ENCODE results near the gene ITGA2B.

- no peak for TF ChIP-seq RAD21 (IDR thresholded peaks at IDR 0.05; ENCODE audit: low read depth)
- no peak for TF ChIP-seq REST (IDR thresholded peaks at IDR 0.05; ENCODE audit: low read depth)
- TF ChIP-seq CEBPB (IDR thresholded peaks at IDR 0.05): no peak
- peak; percentile 39; the same call in 1 of the 2 replicates for TF ChIP-seq EP300 (IDR thresholded peaks at IDR 0.05; ENCODE audit: borderline replicate concordance)
- no peak for TF ChIP-seq EGR1 (IDR thresholded peaks at IDR 0.05)
- TF ChIP-seq TEAD4 (IDR thresholded peaks at IDR 0.05): 0 out of 2 replicates have a peak, but pooled peaks have one; percentile 9
- TF ChIP-seq CREB1 (IDR thresholded peaks at IDR 0.05; ENCODE audit: low read depth): no peak
- 0 out of 2 replicates have a peak, but pooled peaks have one; percentile 22 for TF ChIP-seq YY1 (IDR thresholded peaks at IDR 0.05; ENCODE audit: low read depth)
- TF ChIP-seq TCF12 (IDR thresholded peaks at IDR 0.05; ENCODE audit: low read depth): peak; percentile 48; the same call in 1 of the 2 replicates
- TF ChIP-seq MAX (IDR thresholded peaks at IDR 0.05): no peak
Measured at GRCh38 chr17:44367231-44367979, 22.0 kb downstream of the ITGA2B start.
